ENCODE results near the gene NOX5. TPM values are rescaled to one million over a fixed set of nuclear protein-coding genes. Genes with fewer than 3 reads are reported as not detected.

NOX5 gene
- total RNA-seq, 1 donor = not detected

DNA sequence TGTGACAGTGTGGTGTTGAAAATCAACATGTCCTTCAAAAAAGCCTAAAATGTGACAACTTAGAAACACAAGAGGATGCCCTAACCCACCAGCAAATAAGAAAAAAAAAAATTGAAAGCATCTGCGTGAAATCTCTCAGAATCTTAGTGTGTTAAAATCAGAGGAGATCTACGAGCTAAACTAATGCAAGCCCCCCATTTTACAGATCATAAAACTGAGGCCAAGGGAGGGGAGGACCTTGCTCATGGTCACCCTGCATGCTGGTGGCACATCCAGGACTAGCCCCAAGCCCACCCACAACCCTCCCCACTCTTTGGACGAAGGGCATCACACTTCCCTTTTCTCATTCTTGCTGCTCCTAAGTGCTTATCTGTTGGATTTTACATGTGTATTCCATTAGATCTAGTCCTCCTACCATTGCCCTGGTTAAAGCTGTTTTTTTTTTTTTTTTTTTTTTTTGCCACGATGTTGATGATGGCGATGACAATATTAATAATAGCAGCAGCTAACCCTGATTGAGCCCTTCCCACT, 29.1 kb upstream of the NOX5 start:
- H3K4me3 ChIP-seq (ENCODE audit: low read length) = no peak overlapping the region
- H3K4me1 ChIP-seq (ENCODE audit: insufficient read depth, low read length) = no peaks in the 10 kb centered on the region
- H3K27me3 ChIP-seq (ENCODE audit: insufficient read depth, low read length) = no peaks in the 10 kb centered on the region
- no peaks in the 10 kb centered on the region for H3K9me3 ChIP-seq (ENCODE audit: low read depth, low read length)

- Histone ChIP-seq H3K27me3 (ENCODE audit: insufficient read depth, low read length) (no peaks in the 10 kb centered on the region), H3K4me3 (ENCODE audit: low read length) (no peak overlapping the region), H3K4me1 (ENCODE audit: insufficient read depth, low read length) (no peaks in the 10 kb centered on the region), H3K9me3 (ENCODE audit: low read depth, low read length) (no peaks in the 10 kb centered on the region)
Observed at GRCh38 chr15:68986322-68986721, 28.2 kb upstream of the NOX5 start.

DNA sequence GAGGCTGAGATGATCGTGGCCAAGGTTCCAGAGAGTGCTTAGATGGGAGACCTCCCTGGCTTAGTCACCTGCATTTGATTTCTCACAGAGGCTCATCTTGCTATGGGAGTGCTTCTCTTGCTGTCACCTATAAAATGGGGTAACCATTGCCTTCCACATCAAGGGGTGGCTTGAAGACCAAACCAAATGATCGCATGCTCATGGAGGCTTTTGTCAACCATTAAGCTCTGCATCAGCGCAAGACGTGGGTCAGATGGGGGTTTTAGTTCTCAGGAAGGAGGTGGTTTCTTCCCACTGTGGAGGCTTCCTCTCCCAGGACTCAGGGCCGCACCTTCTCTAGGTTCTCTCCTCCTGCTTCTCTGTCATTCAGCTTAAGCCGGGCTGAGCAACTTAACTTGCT, 27.4 kb upstream of the NOX5 start:
- Histone ChIP-seq H3K4me1 (ENCODE audit: insufficient read depth, low read length) (no peaks in the 10 kb centered on the region), H3K4me3 (ENCODE audit: low read length) (no peak overlapping the region), H3K9me3 (ENCODE audit: low read depth, low read length) (no peaks in the 10 kb centered on the region)

DNA sequence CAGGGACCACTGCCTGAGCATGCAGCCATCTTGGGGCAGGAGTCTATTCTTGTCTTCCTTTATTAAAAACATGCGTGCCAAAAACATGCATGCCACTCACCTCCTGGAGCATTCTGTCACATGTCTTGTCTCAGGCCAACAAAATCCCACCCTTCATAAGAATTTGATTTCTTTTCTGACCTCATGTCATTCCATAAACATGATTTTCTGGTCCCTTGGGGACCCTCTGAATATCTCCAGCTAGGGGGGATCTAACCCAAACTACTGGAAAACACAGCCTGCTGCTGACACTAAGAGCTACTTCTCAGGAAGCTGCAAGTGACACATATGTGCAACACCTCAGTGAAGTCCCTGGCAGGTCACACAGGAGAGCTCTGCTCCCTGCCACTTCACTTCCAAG, 26.8 kb upstream of the NOX5 start:
- Histone ChIP-seq H3K4me1 (ENCODE audit: insufficient read depth, low read length) (no peaks in the 10 kb centered on the region), H3K9me3 (ENCODE audit: low read depth, low read length) (no peaks in the 10 kb centered on the region), H3K4me3 (ENCODE audit: low read length) (no peak overlapping the region), H3K27me3 (ENCODE audit: insufficient read depth, low read length) (no peaks in the 10 kb centered on the region)

More for the DNA sequence above, 27.4 kb upstream of the NOX5 start:
- H3K27me3 ChIP-seq (ENCODE audit: insufficient read depth, low read length) = no peaks in the 10 kb centered on the region

GRCh38 chr15:68989541-68990230, 24.8 kb upstream of the NOX5 start:
- H3K9me3 ChIP-seq (ENCODE audit: low read depth, low read length) = no peaks in the 10 kb centered on the region
- H3K4me3 ChIP-seq (ENCODE audit: low read length) = no peak overlapping the region
- no peaks in the 10 kb centered on the region for H3K27me3 ChIP-seq (ENCODE audit: insufficient read depth, low read length)
- no peaks in the 10 kb centered on the region for H3K4me1 ChIP-seq (ENCODE audit: insufficient read depth, low read length)

GRCh38 chr15:68990231-68990991, 24.1 kb upstream of the NOX5 start:
- Histone ChIP-seq H3K4me1 (ENCODE audit: insufficient read depth, low read length) (no peaks in the 10 kb centered on the region), H3K9me3 (ENCODE audit: low read depth, low read length) (no peaks in the 10 kb centered on the region), H3K4me3 (ENCODE audit: low read length) (no peak overlapping the region), H3K27me3 (ENCODE audit: insufficient read depth, low read length) (no peaks in the 10 kb centered on the region)

DNA sequence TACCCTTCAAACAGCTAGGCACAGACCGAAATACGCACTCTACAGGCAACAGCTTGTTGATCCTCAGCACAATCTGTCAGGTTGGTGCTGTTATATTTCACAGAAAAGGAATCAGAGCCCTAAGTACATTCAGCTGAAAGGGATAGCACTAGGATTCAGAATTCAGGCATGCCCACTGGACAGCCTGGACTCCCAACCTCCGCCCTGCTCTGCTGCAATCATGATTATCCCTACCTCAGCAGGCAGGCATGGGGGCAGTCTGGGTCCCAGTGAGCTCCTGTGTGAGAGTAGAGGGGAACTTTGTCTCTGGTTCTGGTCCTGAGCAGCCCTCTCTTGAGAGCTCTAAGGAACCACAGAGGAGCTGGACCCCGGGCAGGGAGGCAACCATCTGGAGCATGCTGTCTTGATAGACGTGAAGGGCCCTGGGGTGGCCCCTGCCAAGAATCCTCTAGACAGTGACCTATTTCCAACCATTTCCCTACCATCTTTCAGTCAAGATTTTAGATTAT, 23.4 kb upstream of the NOX5 start:
- no peaks in the 10 kb centered on the region for H3K4me1 ChIP-seq (ENCODE audit: insufficient read depth, low read length)
- no peaks in the 10 kb centered on the region for H3K9me3 ChIP-seq (ENCODE audit: low read depth, low read length)
- H3K4me3 ChIP-seq (ENCODE audit: low read length) = no peak overlapping the region
- no peaks in the 10 kb centered on the region for H3K27me3 ChIP-seq (ENCODE audit: insufficient read depth, low read length)

GRCh38 chr15:68991723-68992122, 22.8 kb upstream of the NOX5 start:
- Histone ChIP-seq H3K4me1 (ENCODE audit: insufficient read depth, low read length) (no peaks in the 10 kb centered on the region), H3K9me3 (ENCODE audit: low read depth, low read length) (no peaks in the 10 kb centered on the region), H3K4me3 (ENCODE audit: low read length) (no peak overlapping the region), H3K27me3 (ENCODE audit: insufficient read depth, low read length) (no peaks in the 10 kb centered on the region)

DNA sequence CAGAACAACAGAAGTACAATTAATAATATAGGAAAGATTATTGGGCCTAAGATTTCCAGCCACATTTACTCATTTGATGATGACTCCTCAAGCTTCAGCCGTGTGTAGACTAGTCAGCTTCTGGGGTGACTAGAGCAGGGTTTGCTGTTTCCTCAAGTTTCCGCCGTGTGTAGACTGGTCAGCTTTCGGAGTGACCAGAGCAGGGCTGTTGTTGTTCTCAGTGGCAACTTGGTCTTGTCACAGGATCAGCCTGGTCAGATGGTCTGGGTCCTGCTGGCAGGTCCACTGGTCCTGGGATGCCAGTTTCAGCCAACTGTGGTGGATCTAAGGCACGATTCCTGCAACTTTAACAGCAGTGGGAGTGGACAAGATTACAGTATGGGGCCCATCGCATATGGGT, 21.8 kb upstream of the NOX5 start:
- no peak overlapping the region for H3K4me3 ChIP-seq (ENCODE audit: low read length)
- H3K4me1 ChIP-seq (ENCODE audit: insufficient read depth, low read length) = no peaks in the 10 kb centered on the region
- H3K27me3 ChIP-seq (ENCODE audit: insufficient read depth, low read length) = no peaks in the 10 kb centered on the region
- H3K9me3 ChIP-seq (ENCODE audit: low read depth, low read length) = no peaks in the 10 kb centered on the region

DNA sequence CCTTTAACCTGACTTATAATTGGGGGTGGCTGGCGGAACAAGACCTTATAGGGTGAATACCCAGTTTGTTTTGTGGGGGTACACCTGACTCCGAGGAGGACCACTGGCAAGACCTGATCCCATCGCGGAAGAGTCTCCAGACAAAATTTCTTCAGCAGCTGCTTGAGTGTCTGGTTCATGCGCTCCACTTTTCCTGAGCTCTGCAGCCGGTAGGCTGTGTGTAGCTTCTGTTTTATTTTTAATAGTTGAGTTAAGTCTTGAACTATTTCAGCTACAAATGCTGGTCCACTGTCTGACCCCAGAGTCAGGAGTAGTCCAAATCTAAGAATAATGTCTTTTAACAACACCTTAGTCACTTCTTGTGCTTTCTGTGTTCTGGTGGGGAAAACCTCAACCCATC, 21.2 kb upstream of the NOX5 start:
- H3K4me1 ChIP-seq (ENCODE audit: insufficient read depth, low read length) = no peaks in the 10 kb centered on the region
- H3K9me3 ChIP-seq (ENCODE audit: low read depth, low read length) = no peaks in the 10 kb centered on the region
- H3K27me3 ChIP-seq (ENCODE audit: insufficient read depth, low read length) = no peaks in the 10 kb centered on the region
- H3K4me3 ChIP-seq (ENCODE audit: low read length) = no peak overlapping the region

DNA sequence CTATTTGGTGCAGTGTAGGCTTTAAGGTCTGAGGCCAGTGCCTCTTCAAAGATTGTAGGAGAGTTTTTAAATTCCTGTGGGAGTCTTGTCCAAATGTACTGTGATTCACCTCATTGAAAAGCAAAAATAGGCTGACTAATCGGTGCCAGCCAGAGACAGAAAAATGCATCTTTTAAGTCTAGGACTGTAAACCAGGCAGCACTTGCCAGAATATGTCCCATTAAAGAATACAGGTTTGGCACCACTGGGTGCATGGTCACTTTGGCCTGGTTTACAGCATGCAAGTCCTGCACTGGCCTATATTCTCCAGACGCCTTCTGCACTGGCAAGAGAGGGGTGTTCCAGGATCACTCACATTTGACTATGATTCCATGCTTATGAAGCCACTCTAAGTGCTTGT, 20.3 kb upstream of the NOX5 start:
- Histone ChIP-seq H3K4me3 (ENCODE audit: low read length) (no peak overlapping the region), H3K27me3 (ENCODE audit: insufficient read depth, low read length) (no peaks in the 10 kb centered on the region), H3K9me3 (ENCODE audit: low read depth, low read length) (no peaks in the 10 kb centered on the region), H3K4me1 (ENCODE audit: insufficient read depth, low read length) (no peaks in the 10 kb centered on the region)

DNA sequence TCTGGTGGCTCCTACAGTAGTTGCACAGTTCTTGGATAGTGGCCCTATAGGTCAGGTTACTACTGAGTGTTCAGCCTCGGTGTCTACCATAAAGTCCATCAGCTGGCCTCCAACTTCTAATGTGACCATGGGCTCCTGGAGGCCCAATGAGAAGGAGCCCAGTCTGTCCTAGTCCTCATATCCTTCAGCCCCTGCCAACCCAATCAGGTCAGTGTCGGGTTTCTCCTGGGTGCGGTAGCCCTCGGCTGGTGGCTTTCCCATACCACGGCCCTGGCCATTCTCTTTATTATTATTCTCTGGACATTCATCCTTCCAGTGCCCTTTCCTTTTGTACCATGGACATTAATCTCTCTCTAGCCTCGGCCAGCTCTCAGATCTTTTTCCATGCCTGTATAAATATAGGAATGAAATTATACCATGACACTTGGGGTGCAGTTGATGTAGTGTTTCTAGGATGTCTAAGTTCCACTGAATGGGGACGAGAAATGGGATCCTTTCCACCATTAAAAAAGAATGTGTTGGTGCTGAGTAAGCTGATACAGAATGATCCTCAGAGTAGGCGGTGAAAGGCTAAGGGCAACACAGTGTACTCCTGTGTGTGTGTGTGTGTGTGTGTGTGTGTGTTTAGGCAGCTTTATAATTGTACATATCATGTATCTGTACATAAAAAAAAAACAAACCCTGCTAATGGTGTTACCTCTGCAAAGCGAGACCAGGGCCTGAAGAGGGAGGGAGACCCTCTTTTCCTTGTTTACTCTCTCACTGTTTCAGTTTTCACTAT, 19.3 kb upstream of the NOX5 start:
- Histone ChIP-seq H3K9me3 (ENCODE audit: low read depth, low read length) (no peaks in the 10 kb centered on the region), H3K4me3 (ENCODE audit: low read length) (no peak overlapping the region)

GRCh38 chr15:68997050-68997449, 17.4 kb upstream of the NOX5 start:
- Histone ChIP-seq H3K4me1 (ENCODE audit: insufficient read depth, low read length) (no peaks in the 10 kb centered on the region), H3K9me3 (ENCODE audit: low read depth, low read length) (no peaks in the 10 kb centered on the region), H3K27me3 (ENCODE audit: insufficient read depth, low read length) (no peaks in the 10 kb centered on the region), H3K4me3 (ENCODE audit: low read length) (no peak overlapping the region)

More for the DNA sequence above, 19.3 kb upstream of the NOX5 start:
- H3K4me1 ChIP-seq (ENCODE audit: insufficient read depth, low read length) = no peaks in the 10 kb centered on the region
- no peaks in the 10 kb centered on the region for H3K27me3 ChIP-seq (ENCODE audit: insufficient read depth, low read length)

DNA sequence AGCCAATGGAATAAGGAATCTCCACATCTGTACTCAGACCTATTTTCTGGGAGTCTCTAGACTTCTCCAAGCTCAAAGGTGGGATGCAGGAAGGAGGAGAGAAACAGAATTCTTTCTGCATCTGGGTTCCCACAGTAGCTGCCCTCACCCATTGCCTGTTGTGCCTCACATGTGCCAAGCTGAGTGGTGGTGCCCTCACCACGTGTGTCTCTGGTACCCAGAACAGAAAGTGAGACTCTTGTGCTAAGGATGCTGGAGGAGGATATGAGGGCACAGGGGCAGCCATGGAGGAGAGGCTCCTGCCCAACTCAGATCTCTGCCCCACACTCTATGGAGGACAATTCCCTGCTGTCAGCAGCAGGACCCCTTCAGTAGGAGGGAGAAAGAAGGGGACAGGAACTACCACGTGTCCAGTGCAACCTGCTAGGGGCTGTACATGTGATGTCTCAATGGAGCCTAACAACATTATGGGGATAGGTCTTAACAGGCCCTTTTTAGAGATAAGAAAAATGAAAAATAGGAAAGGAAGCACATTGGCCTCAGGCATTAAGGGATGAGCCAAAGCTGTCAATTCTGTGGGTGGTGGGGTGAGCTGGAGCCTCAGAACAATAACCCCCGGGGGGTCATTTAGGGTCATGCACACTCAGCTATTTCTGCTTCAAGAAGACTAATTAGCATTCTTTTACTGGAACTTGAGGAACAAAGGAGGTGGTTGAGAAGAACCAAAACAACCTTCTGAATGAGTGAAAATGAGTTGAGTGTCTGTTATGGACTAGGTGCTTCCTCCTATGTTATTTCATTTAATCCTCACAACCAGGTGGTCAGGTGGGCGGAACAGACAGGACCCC, 16.3 kb upstream of the NOX5 start:
- H3K9me3 ChIP-seq (ENCODE audit: low read depth, low read length) = no peaks in the 10 kb centered on the region
- no peaks in the 10 kb centered on the region for H3K27me3 ChIP-seq (ENCODE audit: insufficient read depth, low read length)
- no peak overlapping the region for H3K4me3 ChIP-seq (ENCODE audit: low read length)
- no peaks in the 10 kb centered on the region for H3K4me1 ChIP-seq (ENCODE audit: insufficient read depth, low read length)
